Esophagus muscularis mucosa (tissue), 4 donors: ENCODE measurements around the gene TMEM161A. TPM values are rescaled to one million over a fixed set of nuclear protein-coding genes. Genes with fewer than 3 reads are reported as not detected.

ENCODE experiments used
- DNase-seq: peaks from one replicate; pipeline ENCODE4 v3.0.0-alpha.2; 2017; ENCODE audit errors: extremely low spot score
- H3K27ac ChIP-seq, 4 donors: fragments of 200-600 bp; sonication (generic); replicated peaks in 1 of 4; 1 replicate in 3 of 4; 2 replicates in 1 of 4; pipeline ENCODE4 v1.5.1; 2016 to 2019; ENCODE audit warnings: mild to moderate bottlenecking in 1 of 4
- H3K27me3 ChIP-seq, 4 donors: fragments of 200-600 bp; sonication (generic); one replicate each; pipeline versions ENCODE4 v1.5.1 to v1.6.0; 2016 to 2019
- H3K36me3 ChIP-seq, 4 donors: fragments of 200-600 bp; sonication (generic); one replicate each; pipeline ENCODE4 v1.5.1; 2016 to 2019
- H3K4me1 ChIP-seq, 4 donors: fragments of 200-600 bp; sonication (generic); one replicate each; pipeline ENCODE4 v1.5.1; 2016 to 2019
- H3K4me3 ChIP-seq, 4 donors: fragments of 200-600 bp; sonication (generic); 1 replicate in 2 of 4; 2 replicates in 2 of 4; pipeline ENCODE4 v1.5.1; 2016 to 2019; ENCODE audit warnings: mild to moderate bottlenecking in 4 of 4, moderate library complexity in 1 of 4
- H3K9me3 ChIP-seq, 4 donors: fragments of 200-600 bp; sonication (generic); 1 replicate in 3 of 4; 2 replicates in 1 of 4; pipeline ENCODE4 v1.5.1; 2016 to 2019
- EP300 ChIP-seq: sonication (generic); formaldehyde crosslinking; IDR thresholded peaks from one replicate; pipeline ENCODE4 v1.6.1; 2017; ENCODE audit warnings: antibody characterized with exemption
- POLR2A ChIP-seq: fragments of 450-650 bp; IDR thresholded peaks from one replicate; pipeline ENCODE4 v1.6.1; 2017; ENCODE audit warnings: antibody characterized with exemption, moderate library complexity, mild to moderate bottlenecking, low read depth
- POLR2AphosphoS5 ChIP-seq, 2 donors: sonication (generic); formaldehyde crosslinking; IDR thresholded peaks; one replicate each; pipeline ENCODE4 v1.6.1; 2017; ENCODE audit warnings: antibody characterized with exemption in 2 of 2
- WGBS: methylation state at CpG from one replicate; pipeline ENCODE4 v1.1.5; 2018; 5-methylcytosine and 5-hydroxymethylcytosine counted together
- intact Hi-C: fragments of 100-400 bp; cut with DNase I; formaldehyde crosslinking; loops from one replicate; pipeline ENCODE4 v1.15.1; 2023
- total RNA-seq, 4 donors: library from RNA; depleted of rRNA; stranded (reverse); fragments of >200 nt; gene quantifications; one replicate each; pipeline versions ENCODE4 v1.1.0 to v1.2.1, GENCODE V29; 2016
- TF ChIP-seq, protein P1 (sequence below), 3 experiments: fragments of 200-600 bp in 2 of 3; fragments of 450-650 bp in 1 of 3; sonication (generic) in 2 of 3; IDR thresholded peaks; one replicate each; pipeline ENCODE4 v1.5.1; 2017 to 2019; ENCODE audit warnings: antibody characterized with exemption in 3 of 3, mild to moderate bottlenecking in 2 of 3, moderate library complexity in 1 of 3

Gene TMEM161A
- total RNA-seq, 4 donors from 2014 or later, result 12.0 to 26.8 (median 16.9) TPM

DNA sequence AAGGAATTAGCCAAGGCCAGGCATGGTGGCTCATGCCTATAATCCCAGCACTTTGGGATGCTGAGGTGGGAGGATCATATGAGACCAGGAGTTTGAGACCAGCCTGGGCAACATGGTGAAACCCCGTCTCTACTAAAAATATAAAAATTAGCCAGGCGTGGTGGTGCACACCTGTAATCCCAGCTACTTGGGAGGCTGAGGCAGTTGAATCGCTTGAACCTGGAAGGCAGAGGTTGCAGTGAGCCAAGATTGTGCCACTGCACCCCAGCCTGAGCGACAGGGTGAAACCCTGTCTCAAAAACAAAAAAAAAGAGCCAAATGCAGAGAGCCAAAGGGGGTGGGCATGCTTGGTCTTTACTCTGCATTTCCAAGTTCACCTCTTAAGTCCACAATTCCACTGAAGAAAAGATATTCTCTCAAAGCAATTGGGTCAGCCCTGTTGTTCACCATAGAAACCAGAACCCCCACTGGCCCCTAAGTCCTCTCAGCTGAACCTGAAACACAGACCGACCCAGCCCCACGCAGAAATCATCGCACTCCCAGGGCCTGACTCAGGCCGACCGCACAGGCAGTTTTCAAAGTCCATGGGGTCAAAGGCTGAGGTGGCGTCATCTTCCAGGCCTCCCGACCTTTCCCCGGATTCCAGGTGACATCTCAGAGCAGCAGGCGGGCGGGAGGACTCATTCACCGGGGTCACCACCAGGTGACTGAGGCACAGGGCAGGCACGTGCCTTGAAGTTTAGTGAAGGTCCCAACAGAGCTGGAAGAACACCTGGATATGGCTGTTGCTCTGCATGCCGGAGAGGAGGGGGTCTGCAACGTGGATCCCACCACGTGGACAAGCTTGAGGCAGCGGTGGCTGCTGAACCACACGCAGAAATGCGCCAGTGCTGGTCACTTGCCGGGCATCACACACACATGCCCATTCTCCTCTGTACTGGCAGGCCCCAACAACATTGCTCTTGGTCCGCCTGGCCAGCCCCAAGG, 41.3 kb downstream of the TMEM161A start:
- no peaks in the 10 kb centered on the region for H3K9me3 ChIP-seq
- intact Hi-C loops, result no loop called here
- no peaks in the 10 kb centered on the region for H3K4me1 ChIP-seq
- WGBS, result 92% methylated on average over 15 of the region's 24 CpGs
- H3K36me3 ChIP-seq, result peaks cover 13 to 62% (median 48%) of the 10 kb centered on the region in 4 donors
- TF ChIP-seq POLR2A (no peak), EP300 (no peak), POLR2AphosphoS5 (IDR thresholded peaks at IDR 0.05) (no peak)
- TF ChIP-seq, protein P1, sequence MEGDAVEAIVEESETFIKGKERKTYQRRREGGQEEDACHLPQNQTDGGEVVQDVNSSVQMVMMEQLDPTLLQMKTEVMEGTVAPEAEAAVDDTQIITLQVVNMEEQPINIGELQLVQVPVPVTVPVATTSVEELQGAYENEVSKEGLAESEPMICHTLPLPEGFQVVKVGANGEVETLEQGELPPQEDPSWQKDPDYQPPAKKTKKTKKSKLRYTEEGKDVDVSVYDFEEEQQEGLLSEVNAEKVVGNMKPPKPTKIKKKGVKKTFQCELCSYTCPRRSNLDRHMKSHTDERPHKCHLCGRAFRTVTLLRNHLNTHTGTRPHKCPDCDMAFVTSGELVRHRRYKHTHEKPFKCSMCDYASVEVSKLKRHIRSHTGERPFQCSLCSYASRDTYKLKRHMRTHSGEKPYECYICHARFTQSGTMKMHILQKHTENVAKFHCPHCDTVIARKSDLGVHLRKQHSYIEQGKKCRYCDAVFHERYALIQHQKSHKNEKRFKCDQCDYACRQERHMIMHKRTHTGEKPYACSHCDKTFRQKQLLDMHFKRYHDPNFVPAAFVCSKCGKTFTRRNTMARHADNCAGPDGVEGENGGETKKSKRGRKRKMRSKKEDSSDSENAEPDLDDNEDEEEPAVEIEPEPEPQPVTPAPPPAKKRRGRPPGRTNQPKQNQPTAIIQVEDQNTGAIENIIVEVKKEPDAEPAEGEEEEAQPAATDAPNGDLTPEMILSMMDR (IDR thresholded peaks at IDR 0.05), result no peak
- no peak overlapping the region for H3K27ac ChIP-seq
- no peak for DNase-seq
- no peaks in the 10 kb centered on the region for H3K27me3 ChIP-seq
- H3K4me3 ChIP-seq, result no peak overlapping the region

DNA sequence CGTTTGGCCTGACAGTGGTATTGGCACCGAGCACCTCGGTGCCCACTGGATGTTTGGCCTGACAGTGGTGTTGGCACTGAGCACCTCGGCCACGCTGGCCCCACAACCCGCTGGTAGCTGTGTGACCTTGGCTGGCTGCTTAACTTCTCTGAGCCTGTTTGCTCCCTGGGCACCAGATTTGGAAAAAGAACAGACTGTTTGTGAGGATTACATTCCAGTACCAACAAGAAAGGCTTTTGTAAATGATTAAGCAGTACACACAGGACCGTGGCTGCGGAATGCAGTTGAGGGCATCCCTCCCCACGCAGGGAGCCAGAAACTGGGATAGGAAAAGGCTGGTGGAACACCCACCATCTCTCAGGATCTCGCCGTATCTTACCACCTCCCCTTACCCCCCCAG, 42.6 kb downstream of the TMEM161A start:
- no peak overlapping the region for H3K4me3 ChIP-seq
- H3K36me3 ChIP-seq, result peaks cover 13 to 53% (median 37%) of the 10 kb centered on the region in 4 donors
- intact Hi-C loops, result no loop called here
- no peak overlapping the region for H3K27ac ChIP-seq
- no peak for DNase-seq
- H3K9me3 ChIP-seq, result no peaks in the 10 kb centered on the region
- WGBS, result 79% methylated on average over 11 of the region's 11 CpGs
- no peaks in the 10 kb centered on the region for H3K4me1 ChIP-seq
- no peaks in the 10 kb centered on the region for H3K27me3 ChIP-seq
- no peak for TF ChIP-seq POLR2AphosphoS5 (IDR thresholded peaks at IDR 0.05)
- TF ChIP-seq EP300, result no peak

DNA sequence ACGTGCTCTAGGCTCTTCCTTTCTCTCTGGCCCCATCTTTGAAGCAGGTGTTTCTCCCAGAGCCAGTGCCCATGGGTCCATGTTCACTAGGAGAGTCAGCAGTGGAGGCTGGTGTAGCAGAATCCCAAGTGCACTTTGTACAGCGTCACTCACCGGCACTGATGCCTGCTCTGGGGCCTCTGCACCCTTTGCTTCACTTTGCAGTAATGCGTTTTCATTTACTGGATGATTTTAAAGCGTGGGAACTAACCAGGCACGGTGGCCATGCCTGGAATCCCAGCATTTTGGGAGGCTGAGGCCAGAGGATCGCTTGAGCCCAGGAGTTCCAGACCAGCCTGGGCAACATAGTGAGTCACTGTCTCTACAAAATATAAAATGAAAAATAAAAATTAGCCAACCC, 43.8 kb downstream of the TMEM161A start:
- Histone ChIP-seq H3K9me3 (no peaks in the 10 kb centered on the region), H3K36me3 (peaks cover 9 to 43% (median 30%) of the 10 kb centered on the region in 4 donors), H3K4me1 (no peaks in the 10 kb centered on the region), H3K4me3 (no peak overlapping the region), H3K27me3 (no peaks in the 10 kb centered on the region), H3K27ac (no peak overlapping the region)
- TF ChIP-seq POLR2A (no peak), EP300 (no peak), POLR2AphosphoS5 (IDR thresholded peaks at IDR 0.05) (no peak)
- TF ChIP-seq, protein P1 (IDR thresholded peaks at IDR 0.05), result no peak
- no peak for DNase-seq
- 84% methylated on average over 7 of the region's 7 CpGs for WGBS
- intact Hi-C loops, result no loop called here

DNA sequence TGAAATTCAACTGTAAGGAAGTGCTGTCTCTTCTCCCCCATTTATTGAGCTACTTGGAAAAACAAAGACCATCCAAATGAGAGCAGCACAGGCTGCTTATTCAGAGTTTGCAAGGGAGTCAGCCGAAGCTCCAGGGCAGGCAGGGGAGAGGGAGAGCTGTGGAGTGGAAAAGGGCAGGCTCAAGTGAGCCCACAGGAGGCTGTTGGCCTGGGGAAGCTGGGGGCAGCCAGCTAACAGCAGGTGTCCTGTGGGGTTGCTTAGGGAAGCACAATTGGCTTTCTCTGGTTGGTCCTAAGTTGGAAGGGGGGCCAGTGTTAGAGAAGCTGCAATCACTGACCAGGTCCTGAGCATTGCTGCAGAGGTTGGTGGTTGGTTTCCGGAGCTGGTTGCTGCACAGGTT, 50.6 kb downstream of the TMEM161A start:
- peaks cover 0 to 32% (median 10%) of the 10 kb centered on the region in 4 donors for H3K36me3 ChIP-seq
- intact Hi-C loops, result no loop called here
- no peaks in the 10 kb centered on the region for H3K9me3 ChIP-seq
- TF ChIP-seq EP300 (no peak), POLR2A (no peak), POLR2AphosphoS5 (IDR thresholded peaks at IDR 0.05) (no peak)
- TF ChIP-seq, protein P1 (IDR thresholded peaks at IDR 0.05), result no peak
- no peak overlapping the region for H3K4me3 ChIP-seq
- peaks cover 0 to 4% (median 0%) of the 10 kb centered on the region in 4 donors for H3K4me1 ChIP-seq
- H3K27ac ChIP-seq, result no peak overlapping the region
- no peaks in the 10 kb centered on the region for H3K27me3 ChIP-seq
- 96% methylated on average over 2 of the region's 2 CpGs for WGBS
- no peak for DNase-seq

DNA sequence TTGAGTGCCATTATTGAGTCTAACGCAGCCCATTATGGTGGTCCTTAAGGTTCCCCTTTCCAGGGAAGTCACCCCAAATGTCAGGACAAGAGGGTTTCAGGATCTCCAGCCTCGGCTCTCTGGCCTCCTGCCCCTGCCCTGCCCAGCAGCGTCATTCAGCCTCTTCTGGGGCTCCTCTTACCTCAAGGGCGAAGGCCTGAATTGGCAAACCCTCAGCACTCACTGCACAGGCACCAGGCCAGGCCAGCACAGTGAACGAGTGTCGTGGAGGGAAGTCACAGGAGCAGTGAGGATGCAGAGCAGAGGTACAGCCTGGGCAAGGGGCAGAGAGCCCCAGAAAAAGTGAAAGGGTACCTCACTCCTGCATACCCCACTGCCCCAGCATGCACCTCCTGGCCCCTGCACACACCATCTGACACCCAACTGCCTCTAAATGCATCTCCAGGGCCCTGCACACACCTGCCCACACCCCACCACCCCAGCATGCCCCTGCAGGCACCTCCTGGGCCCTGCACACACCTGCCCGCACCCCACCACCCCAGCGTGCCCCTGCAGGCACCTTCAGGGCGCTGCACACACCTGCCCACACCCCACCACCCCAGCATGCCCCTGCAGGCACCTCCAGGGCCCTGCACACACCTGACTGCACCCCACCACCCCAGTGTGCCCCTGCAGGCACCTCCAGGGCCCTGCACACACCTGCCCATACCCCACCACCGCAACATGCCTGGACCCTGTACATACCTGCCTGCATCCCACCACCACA, 54.7 kb downstream of the TMEM161A start:
- Histone ChIP-seq H3K4me1 (peaks cover 0 to 4% (median 0%) of the 10 kb centered on the region in 4 donors), H3K9me3 (no peaks in the 10 kb centered on the region), H3K36me3 (peaks cover 0 to 29% (median 7%) of the 10 kb centered on the region in 4 donors), H3K27ac (no peak overlapping the region), H3K27me3 (no peaks in the 10 kb centered on the region), H3K4me3 (no peak overlapping the region)
- no peak for TF ChIP-seq POLR2A
- no peak for TF ChIP-seq POLR2AphosphoS5 (IDR thresholded peaks at IDR 0.05)
- TF ChIP-seq, protein P1 (IDR thresholded peaks at IDR 0.05), result no peak
- TF ChIP-seq EP300, result no peak
- intact Hi-C loops, result no loop called here
- no peak for DNase-seq
- WGBS, result 82% methylated on average over 10 of the region's 10 CpGs
